Measurements from ENCODE around the gene MRC2. TPM values are rescaled to one million over a fixed set of nuclear protein-coding genes. Genes with fewer than 3 reads are reported as not detected.

Gene MRC2
- total and polyA plus RNA-seq, 2 of the 13 experiments (the other 11 are each of a cell fraction or from before 2014, with no cell fraction given) = not detected

- in situ Hi-C loops (cut with HindIII; ENCODE audit: extremely low pct_ligation_motif_present, low pct_unique_long_range_greater_than_20kb) (no loop called here), intact Hi-C loops (cut with micrococcal nuclease; ENCODE audit: unreplicated experiment) (no loop called here)
- no TSS peak for BruUV-seq (replicated peaks)
- no peak for TF ChIP-seq RXRA (CRISPR knock-in tag; IDR thresholded peaks at IDR 0.05)
- no peak for TF ChIP-seq PCBP1 (IDR thresholded peaks at IDR 0.05; ENCODE audit: borderline replicate concordance, low read depth, low read length)
- no peak for TF ChIP-seq ZNF891 (CRISPR knock-in tag; IDR thresholded peaks at IDR 0.05)
- no peak for TF ChIP-seq ELF1 (CRISPR knock-in tag; IDR thresholded peaks at IDR 0.05)
- no peak for TF ChIP-seq PRMT3 (CRISPR knock-in tag; IDR thresholded peaks at IDR 0.05; ENCODE audit: borderline replicate concordance, low read depth)
- no peak for TF ChIP-seq NFRKB (IDR thresholded peaks at IDR 0.05)
- Histone ChIP-seq H3K9me3 (ENCODE audit: low read length) (no peaks in the 10 kb centered on the region), H3K4me1 (ENCODE audit: insufficient read depth, low read length) (peaks cover 25% of the 10 kb centered on the region), H3K27ac (ENCODE audit: extremely low read length, insufficient read depth, low read length) (no peak overlapping the region), H3K9ac (ENCODE audit: insufficient read depth, low read depth, low read length) (no peak overlapping the region), H3K27me3 (ENCODE audit: control insufficient read depth in 1 of 2, insufficient read depth in 2 of 2, low read length in 2 of 2) (peaks cover 21 to 65% of the 10 kb centered on the region in 2 experiments; a peak in 4 of 5 replicates), H3K79me2 (ENCODE audit: insufficient read depth, low read length) (no peaks in the 10 kb centered on the region), H3K36me3 (replicated peaks in 1 of 2; ENCODE audit: control insufficient read depth in 1 of 2, insufficient read depth in 2 of 2, low read length in 2 of 2) (no peaks in the 10 kb centered on the region), H3K4me2 (ENCODE audit: low read depth, low read length) (no peak overlapping the region), H2AFZ (ENCODE audit: low read length) (no peak overlapping the region), H4K20me1 (ENCODE audit: insufficient read depth, low read length) (no peaks in the 10 kb centered on the region), H3K4me3 (replicated peaks in 1 of 3; ENCODE audit: insufficient read depth in 1 of 3, low read depth in 2 of 3, low read length in 3 of 3) (no peak overlapping the region)
- no peak for FAIRE-seq
- no peak; the same call in 2 of the 3 replicates for ATAC-seq
- WGBS (ENCODE audit: low lambda C conversion rate) = 26% methylated on average over 17 of the region's 19 CpGs
- CTCF ChIA-PET (ENCODE audit: low intra/inter-chr PET ratio, low total read pairs) = no interaction called here
- POLR2A ChIA-PET = no interaction called here
- DNase-seq (ENCODE audit: low spot score) = no peak
These were observed 2.3 kb downstream of the MRC2 start for GRCh38 chr17:62629556-62630364.

GRCh38 chr17:62630365-62631085, 3.1 kb downstream of the MRC2 start:
- intact Hi-C loops (cut with micrococcal nuclease; ENCODE audit: unreplicated experiment) = no loop called here
- Histone ChIP-seq H3K79me2 (ENCODE audit: insufficient read depth, low read length) (no peaks in the 10 kb centered on the region), H3K27me3 (ENCODE audit: control insufficient read depth in 1 of 2, insufficient read depth in 2 of 2, low read length in 2 of 2) (peaks cover 21 to 65% of the 10 kb centered on the region in 2 experiments; a peak in 4 of 5 replicates), H3K9ac (ENCODE audit: insufficient read depth, low read depth, low read length) (no peak overlapping the region), H3K4me2 (ENCODE audit: low read depth, low read length) (no peak overlapping the region), H3K36me3 (replicated peaks in 1 of 2; ENCODE audit: control insufficient read depth in 1 of 2, insufficient read depth in 2 of 2, low read length in 2 of 2) (no peaks in the 10 kb centered on the region), H3K27ac (ENCODE audit: extremely low read length, insufficient read depth, low read length) (no peak overlapping the region), H4K20me1 (ENCODE audit: insufficient read depth, low read length) (no peaks in the 10 kb centered on the region), H3K9me3 (ENCODE audit: low read length) (no peaks in the 10 kb centered on the region), H2AFZ (ENCODE audit: low read length) (no peak overlapping the region), H3K4me3 (replicated peaks in 1 of 3; ENCODE audit: insufficient read depth in 1 of 3, low read depth in 2 of 3, low read length in 3 of 3) (no peak overlapping the region), H3K4me1 (ENCODE audit: insufficient read depth, low read length) (peaks cover 25% of the 10 kb centered on the region)
- no TSS peak for BruUV-seq (replicated peaks)
- in situ Hi-C loops (cut with HindIII; ENCODE audit: extremely low pct_ligation_motif_present, low pct_unique_long_range_greater_than_20kb) = no loop called here
- no peak for TF ChIP-seq ZNF543 (CRISPR knock-in tag; IDR thresholded peaks at IDR 0.05)
- TF ChIP-seq ZNF800 (CRISPR knock-in tag; IDR thresholded peaks at IDR 0.05) = 0 out of 2 replicates have a peak, but pooled peaks have one; percentile 2
- 13% methylated on average over 12 of the region's 12 CpGs for WGBS (ENCODE audit: low lambda C conversion rate)
- POLR2A ChIA-PET = no interaction called here
- ATAC-seq (no peak), DNase-seq (ENCODE audit: low spot score) (no peak), FAIRE-seq (no peak)
- CTCF ChIA-PET (ENCODE audit: low intra/inter-chr PET ratio, low total read pairs) = no interaction called here

All from HepG2 (cell line).